Raji (cell line): Measurements from ENCODE around the gene GIPR.
A peak's percentile ranks its signal among the peaks of the same experiment; 100 is the strongest.

Source experiments
- POLR2A ChIP-seq: IDR thresholded peaks from 2 replicates; pipeline ENCODE4 v1.6.1; 2011; ENCODE audit warnings: low read depth, low read length, control low read depth; ENCODE audit not compliant: insufficient read depth

GIPR gene

DNA sequence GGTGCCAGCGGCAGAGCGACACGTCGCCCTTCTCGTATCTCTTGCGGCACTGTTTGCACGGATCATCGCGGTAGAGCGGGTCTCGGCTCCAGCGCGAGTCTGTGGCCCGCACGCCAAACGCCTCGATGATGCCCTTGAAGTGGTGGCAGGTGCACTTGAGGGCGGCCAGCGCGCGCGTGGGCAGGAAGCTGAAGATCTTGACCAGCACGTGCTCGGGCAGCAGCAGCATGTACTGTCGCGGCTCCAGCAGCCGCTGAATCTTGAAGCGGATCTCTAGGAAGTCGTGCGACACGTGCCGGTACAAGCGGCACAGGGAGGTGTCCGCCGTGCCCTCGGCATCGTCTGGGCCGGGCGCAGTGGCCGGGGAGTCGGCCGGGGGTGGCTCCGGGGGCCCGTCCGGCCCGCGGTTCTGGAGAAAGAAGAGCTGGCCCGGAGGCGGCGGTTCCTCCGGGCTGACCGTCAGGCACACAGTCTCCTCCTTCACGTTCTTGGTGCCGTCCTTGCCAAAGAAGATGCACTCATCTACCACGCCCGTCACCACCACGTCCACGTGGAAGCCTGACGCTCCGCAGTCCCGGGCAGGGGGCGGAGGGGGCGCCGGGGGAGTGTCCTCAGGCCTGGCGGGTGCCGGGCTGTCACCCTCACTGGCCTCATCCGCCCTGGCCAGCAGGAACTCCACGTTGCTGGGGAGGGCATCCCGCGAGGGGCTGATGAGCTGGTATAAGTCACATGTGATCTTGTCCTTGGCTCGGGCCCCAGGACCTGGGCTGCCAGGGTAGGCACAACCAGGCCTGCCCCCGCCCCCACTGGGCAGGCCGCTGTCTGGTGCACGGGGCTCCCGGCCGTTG is 44.1 kb downstream of the GIPR start:
- no peak for TF ChIP-seq POLR2A

DNA sequence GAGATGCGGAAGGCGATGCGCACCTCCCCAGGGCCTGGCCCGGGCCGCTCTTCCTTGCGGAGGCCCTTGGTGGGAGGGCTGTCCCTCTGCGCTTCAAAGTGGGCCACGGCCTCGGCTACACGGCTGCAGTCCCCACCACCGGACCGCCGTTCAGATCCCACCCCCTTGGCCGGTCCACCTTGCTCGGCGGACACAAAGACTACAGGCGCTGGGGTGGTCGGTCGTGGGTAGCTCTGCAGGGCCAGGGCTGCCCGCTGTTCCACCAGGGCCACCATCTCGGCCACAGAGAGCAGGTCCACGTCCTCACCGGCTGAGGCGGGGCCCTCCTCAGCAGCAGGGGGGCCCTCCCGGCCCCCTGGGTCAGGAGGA is 44.7 kb downstream of the GIPR start:
- no peak for TF ChIP-seq POLR2A

DNA sequence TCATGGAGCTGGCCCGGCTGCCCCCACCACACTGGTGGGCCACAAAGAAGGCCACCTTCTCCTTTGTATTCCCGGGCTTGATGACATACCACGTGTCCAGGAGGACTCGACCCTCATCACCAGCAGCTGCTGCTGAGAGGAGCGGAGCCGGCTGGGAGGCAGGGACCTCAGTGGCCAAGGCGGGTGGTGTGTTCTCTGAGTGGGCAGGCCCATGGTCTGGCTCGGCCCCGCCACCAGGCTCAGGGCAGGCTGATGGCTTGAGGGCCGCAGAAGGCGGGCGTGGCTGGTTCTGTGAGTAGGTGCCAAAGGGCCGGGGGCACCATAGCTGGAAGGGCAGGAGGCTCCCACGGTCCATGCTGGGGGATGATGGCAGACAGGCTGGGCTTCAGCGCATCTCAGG is 45.1 kb downstream of the GIPR start:
- no peak for TF ChIP-seq POLR2A

DNA sequence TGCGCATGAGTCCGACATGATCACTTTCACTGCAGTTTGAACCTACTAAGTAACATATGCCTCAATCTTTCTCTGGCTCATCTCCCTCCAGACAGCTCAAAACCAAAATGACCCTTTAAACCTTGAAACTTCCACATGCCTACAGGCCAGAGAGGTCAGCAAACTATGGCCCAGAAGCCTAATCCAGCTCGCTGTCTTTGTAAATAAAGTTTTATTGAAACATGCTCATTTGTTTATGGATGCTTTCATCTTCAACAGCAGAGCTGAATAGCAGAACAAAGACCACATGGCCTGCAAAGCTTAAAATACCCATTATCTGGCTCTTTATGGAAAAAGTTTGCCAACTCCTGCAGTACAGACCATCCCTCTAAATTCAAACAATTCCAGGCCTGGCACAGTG is 47.1 kb downstream of the GIPR start:
- TF ChIP-seq POLR2A, result no peak

DNA sequence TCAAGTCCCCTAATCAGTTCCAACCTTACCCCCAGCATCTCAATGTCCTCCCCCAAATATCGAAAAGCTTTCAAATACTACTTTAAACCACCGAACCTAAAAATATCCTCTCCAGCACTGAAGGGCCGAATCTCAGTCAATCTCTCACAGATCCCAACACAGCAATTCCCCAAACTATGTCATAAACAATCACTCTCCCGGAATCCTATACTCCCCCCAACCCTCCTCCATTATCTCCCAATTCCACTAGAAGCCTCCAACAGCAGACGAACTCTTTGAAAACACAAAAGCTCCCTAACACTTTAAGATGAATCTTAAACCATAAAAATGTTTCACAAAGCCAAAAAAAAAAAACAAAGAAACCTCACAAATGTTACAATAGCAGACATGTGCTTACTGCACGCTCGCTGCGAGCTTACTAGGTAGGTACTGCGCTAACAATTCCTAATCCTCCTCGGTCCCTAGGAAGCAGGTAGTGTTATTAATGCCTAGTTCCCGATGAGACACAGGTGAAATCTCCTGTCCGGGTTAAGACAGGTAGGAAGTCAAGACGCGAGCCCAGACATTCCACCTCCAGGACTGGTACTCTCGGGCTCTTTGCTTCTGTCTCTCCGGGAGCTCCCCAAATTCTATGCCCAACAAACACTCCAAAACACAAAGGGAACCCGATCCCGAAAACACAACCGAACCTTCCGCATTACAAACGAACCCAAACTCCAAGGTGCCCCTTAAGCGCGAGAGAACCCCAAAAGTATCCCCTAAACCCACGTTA is 48.5 kb downstream of the GIPR start:
- TF ChIP-seq POLR2A, result no peak

DNA sequence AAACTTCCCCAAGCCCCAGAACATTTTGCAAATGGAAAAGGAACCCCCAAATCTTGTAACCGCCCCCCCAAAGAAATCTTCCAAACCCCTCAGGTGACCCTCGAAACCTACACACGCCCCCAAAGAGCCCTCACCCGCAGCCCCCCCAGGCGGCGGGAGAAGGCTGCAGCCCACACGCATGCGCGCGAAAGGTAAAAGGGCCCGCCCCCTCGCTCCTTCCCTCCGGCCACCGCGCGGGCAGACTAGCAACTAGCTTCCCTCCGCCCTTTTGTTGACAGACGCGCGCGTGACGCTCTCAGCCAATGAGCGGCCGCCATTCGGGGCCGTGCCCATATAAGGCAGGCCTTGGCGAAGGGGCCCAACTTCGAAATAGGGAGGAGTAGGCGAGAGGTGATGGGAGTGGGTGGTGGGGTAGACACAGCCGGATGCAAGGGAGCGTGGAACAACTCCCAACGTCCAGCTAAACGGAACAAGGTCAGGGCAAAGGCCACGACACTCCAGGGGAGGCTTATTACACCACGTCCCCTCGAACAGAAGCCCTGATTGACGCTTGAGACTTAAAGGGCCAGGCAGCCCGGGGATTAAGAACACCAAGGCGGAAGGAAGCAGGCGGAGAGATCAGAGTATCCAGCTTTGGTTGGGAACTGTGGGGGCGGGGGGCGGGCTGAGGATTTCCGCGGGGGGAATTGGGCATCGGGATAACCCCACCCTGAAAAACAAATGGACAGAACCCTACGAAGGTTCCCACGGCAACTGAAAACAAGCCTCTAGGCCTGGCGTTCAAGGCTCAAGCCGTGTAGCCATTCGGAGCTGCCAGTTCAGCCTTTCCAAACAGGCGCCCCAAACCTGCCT is 49.3 kb downstream of the GIPR start:
- peak; percentile 17; the same call in 1 of the 2 replicates for TF ChIP-seq POLR2A

DNA sequence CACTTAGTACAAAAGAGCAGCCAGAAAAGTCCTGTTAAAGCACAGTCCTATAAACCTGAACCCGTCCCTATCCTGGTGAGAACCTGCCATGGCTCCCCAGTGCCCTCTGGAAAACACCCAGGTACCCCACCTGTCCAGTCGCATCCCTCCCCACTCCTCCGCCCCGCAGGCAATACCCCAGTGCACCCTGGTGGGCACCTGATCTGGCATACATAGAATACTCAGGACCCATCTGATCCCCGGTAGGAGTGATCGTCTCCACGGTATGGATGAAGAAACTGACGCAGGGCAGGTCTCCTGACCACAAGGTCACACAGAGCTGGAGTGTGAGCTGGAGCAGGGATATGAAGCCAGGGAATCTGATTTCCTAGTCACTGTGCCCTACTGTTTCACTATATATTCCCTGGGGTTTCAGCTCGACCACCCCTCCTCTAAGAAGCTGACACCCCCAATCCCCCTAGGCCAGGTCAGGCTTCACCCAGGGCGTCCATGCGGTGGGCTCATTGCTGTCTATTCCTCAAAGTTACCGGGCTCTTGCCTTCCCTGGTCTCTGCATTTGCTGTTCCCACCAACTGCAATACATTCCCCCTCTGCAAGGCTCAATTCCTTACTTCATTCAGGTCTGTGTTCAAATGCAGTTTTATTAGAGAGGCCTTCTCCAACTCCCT is 50.1 kb downstream of the GIPR start:
- no peak for TF ChIP-seq POLR2A

DNA sequence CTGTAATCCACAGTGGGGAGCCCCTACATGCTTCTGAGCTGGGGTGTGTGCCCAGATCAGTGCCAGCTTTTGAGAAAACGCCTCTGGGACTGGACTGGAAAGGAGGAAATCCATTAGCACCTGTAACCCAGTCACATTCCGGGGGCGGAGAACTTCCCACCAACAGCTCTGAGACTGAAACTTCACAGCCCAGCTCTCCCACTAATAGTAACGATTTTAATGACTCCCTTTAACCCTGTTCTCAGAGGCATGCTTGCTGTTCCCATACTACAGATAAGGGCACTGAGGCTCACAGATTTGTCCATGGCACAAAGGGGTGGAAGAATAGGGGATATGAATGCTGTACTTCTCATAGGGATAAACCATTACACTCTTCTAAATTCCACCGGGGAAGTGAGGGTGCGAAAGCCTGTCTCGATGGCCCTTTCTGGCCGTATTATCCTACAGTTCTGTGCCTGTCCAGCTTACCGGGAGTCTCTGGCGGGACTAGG is 61.8 kb downstream of the GIPR start:
- no peak for TF ChIP-seq POLR2A

DNA sequence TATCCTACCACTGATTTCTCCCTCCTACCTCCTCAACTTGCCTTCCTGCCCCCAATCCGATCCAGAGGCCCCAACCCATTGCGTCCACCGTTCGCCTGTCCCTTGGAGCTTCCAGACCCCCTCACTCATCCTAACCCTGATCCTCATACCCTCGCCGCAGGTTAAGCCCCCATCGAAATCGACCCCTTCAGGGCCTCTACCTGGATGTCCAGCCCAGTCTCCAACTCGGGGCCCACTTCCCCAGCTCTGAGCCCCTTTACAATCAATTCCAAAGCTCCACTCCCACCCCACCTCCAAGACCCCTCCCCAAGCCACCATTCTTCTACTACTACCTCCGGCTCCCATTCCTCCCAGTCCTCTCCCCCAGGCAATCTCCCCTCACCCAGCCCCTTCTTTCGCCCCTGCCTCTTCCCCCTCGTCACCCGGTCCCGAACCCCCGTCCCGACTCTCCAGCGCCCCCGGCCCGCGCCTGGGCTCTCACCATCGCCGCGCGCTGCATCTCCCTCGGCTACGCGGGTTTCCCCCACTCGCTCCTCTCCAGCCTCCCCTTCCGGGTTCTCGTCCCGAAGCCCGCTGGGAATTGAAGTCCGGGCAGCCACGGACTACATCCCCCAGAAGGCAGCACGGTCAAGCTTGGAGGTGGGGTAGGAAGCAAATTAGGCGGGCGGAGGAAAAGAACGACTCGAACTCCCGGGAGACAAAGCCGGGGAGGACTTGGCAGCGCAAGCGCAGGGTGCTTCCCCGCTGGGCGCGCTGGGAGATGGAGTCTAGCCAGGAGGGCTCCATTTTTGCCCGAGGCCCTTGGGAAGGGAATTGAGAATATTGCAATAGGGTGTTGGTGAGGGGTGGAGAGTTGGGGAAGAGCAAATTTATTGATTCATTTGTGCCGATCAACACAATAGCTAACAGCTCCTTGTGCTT is 62.6 kb downstream of the GIPR start, which contains the start of gene FBXO46:
Gene FBXO46, minus strand, starts transcription at position 529 of the 921 bp plus-strand sequence. CDS start 17,401 bp downstream, outside the sequence.
- TF ChIP-seq POLR2A, result peak; percentile 82
